OCI-LY3 (cell line): ENCODE results near the gene PRELID1.
"Not testable (repeated sequence)": the region's sequence is repeated elsewhere in the genome, so short reads cannot be mapped to it uniquely, and the experiment has no call there.

ENCODE experiments used
- H2AFZ ChIP-seq: fragments of 200-600, 300-600 bp; shearing (Covaris generic); 2 replicates; pipeline ENCODE4 v1.6.0; 2014; ENCODE audit warnings: antibody characterized with exemption, low read depth, low read length
- H3K27ac ChIP-seq: fragments of 200-600, 300-600 bp; sonication (generic); 2 replicates; pipeline ENCODE4 v1.5.1; 2014; ENCODE audit warnings: mild to moderate bottlenecking, low read length, moderate library complexity, mixed read lengths
- H3K27me3 ChIP-seq: fragments of 200-600, 300-600 bp; sonication (generic); 2 replicates; pipeline ENCODE4 v1.6.1; 2014; ENCODE audit warnings: low read depth, low read length, mixed read lengths
- H3K36me3 ChIP-seq: fragments of 200-600, 300-600 bp; sonication (generic); replicated peaks from 2 replicates; pipeline ENCODE3; 2014; ENCODE audit warnings: low read depth, low read length, mixed read lengths
- H3K4me1 ChIP-seq: fragments of 300-600, 200-600 bp; sonication (generic); 2 replicates; pipeline ENCODE4 v1.6.1; 2014; ENCODE audit warnings: low read length, mixed read lengths
- H3K4me2 ChIP-seq: fragments of 200-600, 300-600 bp; sonication (generic); 2 replicates; pipeline ENCODE4 v1.6.1; 2014; ENCODE audit warnings: low read length, mixed read lengths
- H3K4me3 ChIP-seq: fragments of 300-600, 200-600 bp; sonication (generic); 2 replicates; pipeline ENCODE4 v1.5.1; 2014; ENCODE audit warnings: antibody characterized with exemption, mild to moderate bottlenecking, low read length, moderate library complexity
- H3K79me2 ChIP-seq: fragments of 300-600, 200-600 bp; shearing (Covaris generic); 2 replicates; pipeline ENCODE4 v1.6.1; 2014; ENCODE audit warnings: mild to moderate bottlenecking, low read length, mixed read lengths
- H3K9ac ChIP-seq: fragments of 300-600, 200-600 bp; shearing (Covaris generic); 2 replicates; pipeline ENCODE4 v1.6.0; 2014; ENCODE audit warnings: mild to moderate bottlenecking, low read length, moderate library complexity
- H3K9me3 ChIP-seq: fragments of 200-600, 300-600 bp; shearing (Covaris generic); 2 replicates; pipeline ENCODE4 v1.6.1; 2014; ENCODE audit warnings: low read length, mixed read lengths; ENCODE audit not compliant: insufficient read depth
- H4K20me1 ChIP-seq: fragments of 200-600, 300-600 bp; sonication (generic); 2 replicates; pipeline ENCODE4 v1.6.1; 2016; ENCODE audit warnings: low read length, mixed read lengths; ENCODE audit not compliant: insufficient read depth
- EZH2phosphoT487 ChIP-seq: fragments of 200-600 bp; shearing (Covaris generic); IDR thresholded peaks from 2 replicates; pipeline ENCODE4 v1.6.1; 2018; ENCODE audit warnings: antibody characterized with exemption, mixed run types, low read depth
- TF ChIP-seq, protein P1 (sequence below): fragments of 200-600, 300-600 bp; sonication (generic); IDR thresholded peaks from 2 replicates; pipeline ENCODE4 v1.5.1; 2014; ENCODE audit warnings: antibody characterized with exemption, low read length, low read depth

Gene PRELID1

DNA sequence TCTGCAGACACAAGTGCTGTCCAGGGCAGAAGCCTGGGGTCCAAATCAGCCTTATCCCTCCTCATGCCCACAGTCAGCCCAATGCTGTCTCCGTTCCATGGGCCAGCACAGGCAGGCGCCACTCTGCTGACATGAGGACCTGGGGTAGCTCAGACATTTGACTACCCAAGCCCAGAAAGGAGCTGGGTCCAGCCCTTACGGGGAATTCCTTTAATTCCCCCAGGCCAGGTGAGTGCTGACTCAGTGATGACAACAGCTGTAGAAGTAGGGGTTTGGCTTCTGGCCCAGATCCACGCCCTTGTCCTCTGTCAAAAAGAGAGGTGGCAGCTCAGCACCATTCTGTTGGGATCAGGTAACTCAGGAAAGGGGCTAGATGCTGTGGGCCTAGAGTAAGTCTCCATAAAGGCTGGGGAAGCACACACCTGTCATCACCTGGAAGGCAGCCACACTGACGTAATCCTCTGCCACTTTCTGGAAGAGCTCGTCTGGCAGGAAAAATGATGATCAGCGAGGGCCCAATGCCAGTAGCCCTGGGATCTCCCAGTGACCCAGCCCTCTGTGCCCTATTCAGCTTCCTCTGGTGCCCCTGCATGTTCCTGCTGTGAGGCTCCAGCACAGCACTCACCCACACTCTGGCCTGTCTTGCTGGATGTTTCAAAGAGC, 2.0 kb upstream of the PRELID1 start:
- H3K79me2 ChIP-seq, result peaks cover 31% of the 10 kb centered on the region
- no peak overlapping the region for H3K4me3 ChIP-seq
- H3K9ac ChIP-seq, result no peak overlapping the region
- H3K27me3 ChIP-seq, result no peaks in the 10 kb centered on the region
- peak overlapping the region; percentile 81 for H3K4me2 ChIP-seq
- H4K20me1 ChIP-seq, result peaks cover 19% of the 10 kb centered on the region
- peaks cover 44% of the 10 kb centered on the region for H3K4me1 ChIP-seq
- no peak for TF ChIP-seq EZH2phosphoT487
- TF ChIP-seq, protein P1, sequence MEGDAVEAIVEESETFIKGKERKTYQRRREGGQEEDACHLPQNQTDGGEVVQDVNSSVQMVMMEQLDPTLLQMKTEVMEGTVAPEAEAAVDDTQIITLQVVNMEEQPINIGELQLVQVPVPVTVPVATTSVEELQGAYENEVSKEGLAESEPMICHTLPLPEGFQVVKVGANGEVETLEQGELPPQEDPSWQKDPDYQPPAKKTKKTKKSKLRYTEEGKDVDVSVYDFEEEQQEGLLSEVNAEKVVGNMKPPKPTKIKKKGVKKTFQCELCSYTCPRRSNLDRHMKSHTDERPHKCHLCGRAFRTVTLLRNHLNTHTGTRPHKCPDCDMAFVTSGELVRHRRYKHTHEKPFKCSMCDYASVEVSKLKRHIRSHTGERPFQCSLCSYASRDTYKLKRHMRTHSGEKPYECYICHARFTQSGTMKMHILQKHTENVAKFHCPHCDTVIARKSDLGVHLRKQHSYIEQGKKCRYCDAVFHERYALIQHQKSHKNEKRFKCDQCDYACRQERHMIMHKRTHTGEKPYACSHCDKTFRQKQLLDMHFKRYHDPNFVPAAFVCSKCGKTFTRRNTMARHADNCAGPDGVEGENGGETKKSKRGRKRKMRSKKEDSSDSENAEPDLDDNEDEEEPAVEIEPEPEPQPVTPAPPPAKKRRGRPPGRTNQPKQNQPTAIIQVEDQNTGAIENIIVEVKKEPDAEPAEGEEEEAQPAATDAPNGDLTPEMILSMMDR, result no peak
- H2AFZ ChIP-seq, result no peak overlapping the region
- peak overlapping the region; percentile 60; the same call in 1 of the 2 replicates for H3K27ac ChIP-seq
- H3K36me3 ChIP-seq, result peaks cover 23% of the 10 kb centered on the region
- H3K9me3 ChIP-seq, result no peaks in the 10 kb centered on the region

- H3K4me1 ChIP-seq, result peaks cover 51% of the 10 kb centered on the region
- H3K27ac ChIP-seq, result no peak overlapping the region
- H3K36me3 ChIP-seq, result peaks cover 26% of the 10 kb centered on the region
- H3K4me3 ChIP-seq, result peak overlapping the region; percentile 99
- no peak overlapping the region for H2AFZ ChIP-seq
- peaks cover 31% of the 10 kb centered on the region for H3K79me2 ChIP-seq
- H4K20me1 ChIP-seq, result peaks cover 23% of the 10 kb centered on the region
- peak overlapping the region; percentile 92 for H3K9ac ChIP-seq
- TF ChIP-seq, protein P1, result no peak
- no peak for TF ChIP-seq EZH2phosphoT487
- H3K9me3 ChIP-seq, result no peaks in the 10 kb centered on the region
- no peaks in the 10 kb centered on the region for H3K27me3 ChIP-seq
- H3K4me2 ChIP-seq, result peak overlapping the region; percentile 81
Observed at GRCh38 chr5:177302354-177303110, 1.1 kb upstream of the PRELID1 start.

GRCh38 chr5:177303925-177304391, 359 bp downstream of the PRELID1 start:
- H3K9ac ChIP-seq, result peak overlapping the region; percentile 92
- H3K27ac ChIP-seq, result peak overlapping the region; percentile 56
- no peak overlapping the region; the same call in 1 of the 2 replicates for H2AFZ ChIP-seq
- no peaks in the 10 kb centered on the region for H3K9me3 ChIP-seq
- peaks cover 24% of the 10 kb centered on the region for H3K36me3 ChIP-seq
- TF ChIP-seq EZH2phosphoT487, result no peak
- TF ChIP-seq, protein P1, result no peak
- H3K4me1 ChIP-seq, result peaks cover 51% of the 10 kb centered on the region
- H3K4me2 ChIP-seq, result peak overlapping the region; percentile 80
- H3K79me2 ChIP-seq, result peaks cover 31% of the 10 kb centered on the region
- H3K4me3 ChIP-seq, result peak overlapping the region; percentile 99
- H3K27me3 ChIP-seq, result no peaks in the 10 kb centered on the region
- peaks cover 23% of the 10 kb centered on the region for H4K20me1 ChIP-seq

DNA sequence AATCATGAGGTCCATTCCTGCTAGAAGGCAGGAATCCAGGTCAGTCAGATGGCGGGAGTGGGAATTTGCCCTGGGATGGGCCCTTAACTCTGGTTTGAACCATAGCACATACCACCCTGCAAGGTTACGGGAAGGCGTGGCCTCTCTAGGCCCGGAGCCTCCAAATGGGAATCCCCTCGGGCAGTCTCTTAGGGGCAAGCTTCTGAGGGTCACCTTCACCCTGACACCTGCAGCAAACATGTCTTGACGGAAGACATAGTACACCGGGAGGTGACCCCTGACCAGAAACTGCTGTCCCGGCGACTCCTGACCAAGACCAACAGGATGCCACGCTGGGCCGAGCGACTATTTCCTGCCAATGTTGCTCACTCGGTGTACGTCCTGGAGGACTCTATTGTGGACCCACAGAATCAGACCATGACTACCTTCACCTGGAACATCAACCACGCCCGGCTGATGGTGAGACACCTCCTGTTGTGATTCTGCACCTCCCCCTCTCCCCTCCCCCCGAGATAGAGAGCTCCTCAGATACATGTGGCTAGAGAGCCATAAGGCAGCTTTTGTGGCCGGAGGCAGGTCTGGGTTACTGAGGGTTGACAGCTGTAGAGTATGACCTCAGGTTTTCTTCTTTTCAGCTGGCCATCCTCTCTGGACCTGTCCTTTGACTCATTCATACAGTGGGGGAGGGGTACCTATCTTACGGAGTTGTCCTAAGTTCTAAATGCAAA, 957 bp downstream of the PRELID1 start:
- Histone ChIP-seq H4K20me1 (peaks cover 23% of the 10 kb centered on the region), H3K4me1 (peaks cover 48% of the 10 kb centered on the region)

GRCh38 chr5:177306103-177306640, 2.6 kb downstream of the PRELID1 start:
- not testable (repeated sequence) for H3K9ac ChIP-seq, H3K27me3 ChIP-seq, H3K4me2 ChIP-seq, H3K9me3 ChIP-seq, H3K27ac ChIP-seq, H2AFZ ChIP-seq, H3K4me3 ChIP-seq
- H3K36me3 ChIP-seq, result peaks cover 24% of the 10 kb centered on the region
- H3K4me1 ChIP-seq, result peaks cover 43% of the 10 kb centered on the region
- peaks cover 31% of the 10 kb centered on the region for H3K79me2 ChIP-seq
- peaks cover 26% of the 10 kb centered on the region for H4K20me1 ChIP-seq

More for the DNA sequence above, 957 bp downstream of the PRELID1 start:
- peaks cover 28% of the 10 kb centered on the region for H3K36me3 ChIP-seq
- H3K9ac ChIP-seq, result peak overlapping the region; percentile 92
- peak overlapping the region; percentile 56 for H3K27ac ChIP-seq
- peak overlapping the region; percentile 80 for H3K4me2 ChIP-seq
- no peaks in the 10 kb centered on the region for H3K27me3 ChIP-seq
- peak overlapping the region; percentile 99 for H3K4me3 ChIP-seq
- H3K79me2 ChIP-seq, result peaks cover 31% of the 10 kb centered on the region
- no peak overlapping the region for H2AFZ ChIP-seq
- TF ChIP-seq, protein P1, result no peak
- TF ChIP-seq EZH2phosphoT487, result no peak
- H3K9me3 ChIP-seq, result no peaks in the 10 kb centered on the region
